Measurements from ENCODE around the gene PIK3AP1. TPM values are rescaled to one million over a fixed set of nuclear protein-coding genes. Genes with fewer than 3 reads are reported as not detected.
"Not testable (repeated sequence)": the region's sequence is repeated elsewhere in the genome, so short reads cannot be mapped to it uniquely, and the experiment has no call there.

Gene PIK3AP1
- total RNA-seq, 1 experiment from 2014 or later: 1.6 TPM

GRCh38 chr10:96743988-96744585 is 23.8 kb upstream of the PIK3AP1 start:
- TF ChIP-seq CTCF (IDR thresholded peaks at IDR 0.05; ENCODE audit: insufficient read depth in 1 of 2, low read depth in 1 of 2, low read length in 1 of 2, severe bottlenecking in 1 of 2, unreplicated experiment in 1 of 2): peak; percentile 33 to 61
- intact Hi-C loops (cut with micrococcal nuclease; ENCODE audit: unreplicated experiment): loop anchor here (1.0 kb wide), 1 partner anchor 103 kb away; no protein-coding TSS in a partner anchor
- peak in 1 of 2 experiments; percentile 28 for DNase-seq
- Mint-ChIP-seq H3K36me3 (ENCODE audit: insufficient read depth, unreplicated experiment) (no peaks in the 10 kb centered on the region), H3K27ac (ENCODE audit: unreplicated experiment) (no peak overlapping the region), H3K4me1 (ENCODE audit: low read depth, unreplicated experiment) (peaks cover 8% of the 10 kb centered on the region), H3K9me3 (ENCODE audit: unreplicated experiment) (no peaks in the 10 kb centered on the region), H3K4me3 (ENCODE audit: unreplicated experiment) (no peak overlapping the region), H3K27me3 (ENCODE audit: insufficient read depth, unreplicated experiment) (no peaks in the 10 kb centered on the region)
- Histone ChIP-seq H3K36me3 (ENCODE audit: control insufficient read depth, insufficient read depth, low read length) (no peaks in the 10 kb centered on the region), H3K9me3 (no peaks in the 10 kb centered on the region), H3K27me3 (replicated peaks; ENCODE audit: control insufficient read depth, insufficient read depth, low read length) (no peaks in the 10 kb centered on the region), H3K4me1 (no peaks in the 10 kb centered on the region), H3K4me3 (ENCODE audit: low read depth, low read length) (no peak overlapping the region)
- CTCF ChIA-PET: interaction anchor here (0.6 to 2.2 kb wide), 2 partner anchors 73 to 104 kb away, joined by 3 to 22 read pairs; no protein-coding TSS in a partner anchor
- BruUV-seq (replicated peaks): no TSS peak
- POLR2A ChIA-PET: no interaction called here

- H3K9me3 ChIP-seq; H3K9me3 Mint-ChIP-seq (ENCODE audit: unreplicated experiment); H3K4me3 ChIP-seq (ENCODE audit: low read depth, low read length); H3K4me1 ChIP-seq; intact Hi-C loops (cut with micrococcal nuclease; ENCODE audit: unreplicated experiment); H3K36me3 ChIP-seq (ENCODE audit: control insufficient read depth, insufficient read depth, low read length); H3K4me1 Mint-ChIP-seq (ENCODE audit: low read depth, unreplicated experiment); BruUV-seq (replicated peaks); H3K36me3 Mint-ChIP-seq (ENCODE audit: insufficient read depth, unreplicated experiment); DNase-seq; CTCF ChIA-PET; H3K27me3 Mint-ChIP-seq (ENCODE audit: insufficient read depth, unreplicated experiment); H3K4me3 Mint-ChIP-seq (ENCODE audit: unreplicated experiment); H3K27ac Mint-ChIP-seq (ENCODE audit: unreplicated experiment); H3K27me3 ChIP-seq (replicated peaks; ENCODE audit: control insufficient read depth, insufficient read depth, low read length): not testable (repeated sequence)
- POLR2A ChIA-PET: interaction anchor here (0.6 kb wide), 1 partner anchor 9 kb away, joined by 3 read pairs; no protein-coding TSS in a partner anchor
Measured at GRCh38 chr10:96741557-96741956, 21.2 kb upstream of the PIK3AP1 start.

GRCh38 chr10:96740579-96741281 is 20.4 kb upstream of the PIK3AP1 start:
- Histone ChIP-seq H3K27me3 (replicated peaks; ENCODE audit: control insufficient read depth, insufficient read depth, low read length) (no peaks in the 10 kb centered on the region), H3K36me3 (ENCODE audit: control insufficient read depth, insufficient read depth, low read length) (no peaks in the 10 kb centered on the region), H3K4me1 (no peaks in the 10 kb centered on the region), H3K9me3 (no peaks in the 10 kb centered on the region), H3K4me3 (ENCODE audit: low read depth, low read length) (no peak overlapping the region)
- Mint-ChIP-seq H3K4me1 (ENCODE audit: low read depth, unreplicated experiment) (peaks cover 8% of the 10 kb centered on the region), H3K9me3 (ENCODE audit: unreplicated experiment) (no peaks in the 10 kb centered on the region), H3K27me3 (ENCODE audit: insufficient read depth, unreplicated experiment) (no peaks in the 10 kb centered on the region), H3K27ac (ENCODE audit: unreplicated experiment) (no peak overlapping the region), H3K36me3 (ENCODE audit: insufficient read depth, unreplicated experiment) (no peaks in the 10 kb centered on the region), H3K4me3 (ENCODE audit: unreplicated experiment) (no peak overlapping the region)
- DNase-seq: no peak
- intact Hi-C loops (cut with micrococcal nuclease; ENCODE audit: unreplicated experiment): no loop called here
- POLR2A ChIA-PET: interaction anchor here (0.6 kb wide), 1 partner anchor 10 kb away, joined by 3 read pairs; no protein-coding TSS in a partner anchor
- TF ChIP-seq CTCF (IDR thresholded peaks at IDR 0.05; ENCODE audit: insufficient read depth in 1 of 2, low read depth in 1 of 2, low read length in 1 of 2, severe bottlenecking in 1 of 2, unreplicated experiment in 1 of 2): no peak
- no TSS peak for BruUV-seq (replicated peaks)
- CTCF ChIA-PET: interaction anchor here (0.6 kb wide), 1 partner anchor 311 kb away, joined by 3 read pairs; no protein-coding TSS in a partner anchor

All from Caco-2 (cell line).